Activated CD4-positive, CD25-positive, alpha-beta regulatory T cell (primary cell): ENCODE results near the gene MLXIPL.
"Not testable (repeated sequence)": the region's sequence is repeated elsewhere in the genome, so short reads cannot be mapped to it uniquely, and the experiment has no call there.

Experiments
- DNase-seq, 4 experiments: peaks; one replicate each; lab custom pipeline; 2025; lab: John Stamatoyannopoulos, UW

MLXIPL gene

DNA sequence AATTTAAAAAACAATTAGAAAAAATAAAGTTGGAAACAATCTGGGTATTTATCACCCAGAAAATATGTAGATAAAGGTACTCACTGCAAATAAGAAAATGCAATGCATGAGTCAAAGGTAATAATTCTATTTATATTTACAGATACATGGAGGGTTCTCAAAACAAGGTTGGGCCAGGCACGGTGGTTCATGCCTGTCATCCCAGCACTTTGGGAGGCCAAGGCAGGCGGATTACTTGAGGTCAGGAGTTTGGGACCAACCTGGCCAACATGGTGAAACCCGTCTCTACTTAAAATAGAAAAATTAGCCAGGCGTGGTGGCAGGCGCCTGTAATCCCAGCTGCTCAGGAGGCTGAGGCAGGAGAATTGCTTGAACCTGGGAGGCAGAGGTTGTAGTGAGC is 74.2 kb downstream of the MLXIPL start:
- not testable (repeated sequence) for DNase-seq

DNA sequence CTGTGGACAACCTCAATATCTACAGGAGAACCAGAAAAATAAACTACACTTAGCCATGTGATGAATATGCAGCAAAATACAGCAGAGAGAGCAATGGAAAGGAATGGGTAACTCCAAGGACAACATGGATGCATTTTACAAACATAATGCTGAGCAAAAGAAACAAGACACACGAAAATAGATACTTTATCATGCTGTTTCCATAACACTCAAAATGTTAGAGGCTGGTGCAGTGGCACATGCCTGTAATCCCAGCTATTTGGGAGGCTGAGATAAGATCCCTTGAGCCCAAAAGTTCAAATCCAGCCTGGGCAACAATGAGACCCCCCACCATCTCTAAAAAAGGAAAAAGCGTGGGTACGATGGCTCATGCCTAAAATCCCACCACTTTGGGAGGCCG is 75.1 kb downstream of the MLXIPL start:
- no peak for DNase-seq

DNA sequence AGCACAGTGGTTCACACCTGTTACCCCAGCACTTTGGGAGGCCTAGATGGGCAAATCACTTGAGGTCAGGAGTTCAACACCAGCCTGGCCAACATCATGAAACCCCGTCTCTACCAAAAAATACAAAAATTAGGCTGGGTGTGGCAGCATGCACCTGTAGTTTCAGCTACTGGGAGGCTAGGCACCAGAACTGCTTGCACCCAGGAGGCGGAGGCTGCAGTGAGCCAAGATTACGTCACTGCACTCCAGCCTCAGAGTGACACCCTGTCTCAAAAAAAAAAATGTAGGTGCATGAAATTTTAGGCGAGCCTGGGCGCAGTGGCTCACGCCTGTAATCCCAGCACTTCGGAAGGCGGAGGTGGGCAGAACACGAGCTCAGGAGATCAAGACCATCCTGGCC is 76.5 kb downstream of the MLXIPL start:
- no peak for DNase-seq

DNA sequence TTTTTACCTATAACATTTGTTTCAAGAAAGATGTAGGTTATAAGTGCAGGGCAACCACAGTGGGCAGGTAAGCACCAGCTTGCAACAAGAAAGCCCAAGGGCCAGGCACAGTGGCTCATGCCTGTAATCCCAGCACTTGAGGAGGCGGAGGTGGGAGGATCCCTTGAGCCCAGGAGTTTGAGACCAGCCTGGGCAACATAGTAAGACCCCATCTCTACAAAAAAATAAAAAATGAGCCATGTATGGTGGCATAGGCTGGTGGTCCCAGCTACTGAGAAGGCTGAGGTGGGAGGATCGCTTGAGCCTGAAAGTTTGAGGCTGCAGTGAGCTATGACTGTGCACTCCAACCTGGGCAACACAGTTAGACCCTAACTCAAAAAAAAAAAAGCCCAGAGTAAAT is 79.6 kb downstream of the MLXIPL start:
- DNase-seq: no peak
